ENCODE results near the gene IGFBP4. TPM values are rescaled to one million over a fixed set of nuclear protein-coding genes. Genes with fewer than 3 reads are reported as not detected.

The IGFBP4 gene
- total RNA-seq, 4 donors from 2014 or later: 675 to 1,301 (median 748) TPM

DNA sequence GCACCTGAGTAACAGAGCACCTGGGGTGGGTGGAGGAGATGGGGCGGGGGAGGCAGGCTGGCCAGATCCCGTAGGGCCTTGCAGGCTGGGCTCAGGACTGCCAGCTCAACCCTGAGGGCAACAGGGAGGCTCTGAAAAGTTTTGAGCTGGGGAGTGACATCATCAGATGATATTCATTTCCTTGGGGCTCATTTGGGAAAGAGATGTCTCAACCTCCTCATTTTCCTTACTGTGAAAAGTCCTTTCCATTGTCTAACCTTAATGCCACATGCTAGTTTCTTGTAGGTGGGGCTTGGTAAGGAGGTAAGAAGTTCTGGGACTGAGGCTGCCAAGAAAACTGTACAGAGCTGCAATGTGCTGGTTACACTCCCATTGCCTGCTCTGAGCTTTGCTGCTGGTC is 54.4 kb downstream of the IGFBP4 start:
- Histone ChIP-seq H3K4me3 (no peak overlapping the region), H3K27ac (peak overlapping the region in 1 of 4 donors; percentile 17), H3K4me1 (peaks cover 0 to 26% (median 4%) of the 10 kb centered on the region in 4 donors), H3K36me3 (no peaks in the 10 kb centered on the region), H3K27me3 (no peaks in the 10 kb centered on the region), H3K9me3 (no peaks in the 10 kb centered on the region)
- WGBS, 2 donors: 65 to 72% methylated on average over 2 of the region's 2 CpGs
- DNase-seq (ENCODE audit: low spot score in 2 of 2): no peak
- TF ChIP-seq, protein P1, sequence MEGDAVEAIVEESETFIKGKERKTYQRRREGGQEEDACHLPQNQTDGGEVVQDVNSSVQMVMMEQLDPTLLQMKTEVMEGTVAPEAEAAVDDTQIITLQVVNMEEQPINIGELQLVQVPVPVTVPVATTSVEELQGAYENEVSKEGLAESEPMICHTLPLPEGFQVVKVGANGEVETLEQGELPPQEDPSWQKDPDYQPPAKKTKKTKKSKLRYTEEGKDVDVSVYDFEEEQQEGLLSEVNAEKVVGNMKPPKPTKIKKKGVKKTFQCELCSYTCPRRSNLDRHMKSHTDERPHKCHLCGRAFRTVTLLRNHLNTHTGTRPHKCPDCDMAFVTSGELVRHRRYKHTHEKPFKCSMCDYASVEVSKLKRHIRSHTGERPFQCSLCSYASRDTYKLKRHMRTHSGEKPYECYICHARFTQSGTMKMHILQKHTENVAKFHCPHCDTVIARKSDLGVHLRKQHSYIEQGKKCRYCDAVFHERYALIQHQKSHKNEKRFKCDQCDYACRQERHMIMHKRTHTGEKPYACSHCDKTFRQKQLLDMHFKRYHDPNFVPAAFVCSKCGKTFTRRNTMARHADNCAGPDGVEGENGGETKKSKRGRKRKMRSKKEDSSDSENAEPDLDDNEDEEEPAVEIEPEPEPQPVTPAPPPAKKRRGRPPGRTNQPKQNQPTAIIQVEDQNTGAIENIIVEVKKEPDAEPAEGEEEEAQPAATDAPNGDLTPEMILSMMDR (IDR thresholded peaks at IDR 0.05): no peak
- no peak for TF ChIP-seq EP300 (IDR thresholded peaks at IDR 0.05)
- TF ChIP-seq POLR2A (IDR thresholded peaks at IDR 0.05): no peak

DNA sequence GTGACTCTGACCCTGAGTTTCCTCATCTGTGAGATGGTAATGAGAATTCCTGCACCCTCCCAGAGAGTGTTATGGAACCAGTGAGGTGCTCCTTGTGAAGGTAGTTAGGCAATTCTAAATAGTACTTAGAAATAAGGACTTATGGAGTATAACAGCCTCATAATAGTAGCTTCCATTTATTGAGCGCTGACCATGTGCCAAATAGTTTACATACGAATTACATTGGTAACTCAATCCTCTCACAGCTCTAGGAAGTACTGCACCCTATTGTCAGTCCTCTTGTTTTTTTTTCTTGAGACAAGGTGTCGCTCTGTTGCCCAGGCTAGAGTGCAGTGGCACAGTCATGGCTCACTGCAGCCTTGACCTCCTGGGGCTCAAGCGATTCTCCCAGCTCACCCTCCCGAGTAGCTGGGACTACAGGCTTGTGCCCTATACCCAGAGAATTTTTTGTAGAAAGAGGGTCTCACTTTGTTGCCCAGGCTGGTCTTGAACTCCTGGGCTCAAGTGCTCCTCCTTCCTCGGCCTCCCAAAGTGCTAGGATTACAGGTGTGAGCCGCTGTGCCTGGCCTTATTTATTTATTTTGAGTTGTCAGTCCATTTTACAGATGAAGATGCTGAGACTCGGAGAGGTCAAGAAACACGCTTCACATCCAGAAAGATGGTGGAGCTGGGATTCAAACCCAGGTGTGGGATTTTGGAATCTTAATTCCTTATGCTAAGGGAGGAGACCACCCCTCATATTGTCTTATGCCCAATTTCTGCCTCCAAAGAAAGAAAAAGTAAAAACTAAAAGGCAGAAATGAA is 55.2 kb downstream of the IGFBP4 start:
- no peak overlapping the region for H3K4me3 ChIP-seq

DNA sequence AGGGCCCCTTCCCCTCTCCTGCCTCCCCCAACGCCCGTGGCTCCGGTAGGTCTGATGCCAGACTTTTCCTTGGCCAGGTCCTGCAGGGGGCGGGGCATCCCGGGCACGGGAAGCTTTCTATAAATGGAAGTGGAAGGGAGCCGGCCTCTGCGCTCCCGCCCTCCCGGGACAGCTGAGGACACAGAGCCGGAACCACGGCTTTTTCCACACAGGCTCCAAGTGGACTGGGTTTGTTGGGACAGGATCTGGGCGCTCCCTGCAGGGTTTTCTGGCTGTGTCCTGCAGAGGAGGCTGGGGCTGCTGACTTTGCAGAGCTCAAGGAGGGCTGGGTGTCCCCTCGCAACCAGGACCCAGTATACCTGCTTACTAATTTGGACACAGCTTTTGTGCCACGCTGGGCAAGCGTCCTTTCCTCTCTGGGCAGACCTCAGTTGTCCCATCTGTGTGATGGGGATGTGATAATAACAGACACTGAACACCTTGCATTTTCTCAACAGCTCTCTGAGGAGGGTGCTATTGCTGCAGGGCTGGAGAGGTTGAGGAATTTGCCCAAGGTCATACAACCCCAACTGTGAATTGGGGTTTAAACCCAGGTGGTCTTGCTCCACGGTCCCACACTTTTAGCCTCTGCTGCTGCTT is 56.4 kb downstream of the IGFBP4 start:
- H3K27me3 ChIP-seq: no peaks in the 10 kb centered on the region
- H3K4me1 ChIP-seq: peaks cover 0 to 26% (median 4%) of the 10 kb centered on the region in 4 donors
- H3K27ac ChIP-seq: peak overlapping the region in 2 of 4 donors; percentile 21 to 33
- TF ChIP-seq, protein P1 (IDR thresholded peaks at IDR 0.05): no peak
- TF ChIP-seq EP300 (IDR thresholded peaks at IDR 0.05): peak; percentile 27 to 46
- H3K9me3 ChIP-seq: peaks cover 0 to 4% (median 0%) of the 10 kb centered on the region in 4 donors
- DNase-seq (ENCODE audit: low spot score in 2 of 2): peak; percentile 72 to 76
- no peak overlapping the region for H3K4me3 ChIP-seq
- no peaks in the 10 kb centered on the region for H3K36me3 ChIP-seq
- WGBS, 2 donors: 17 to 22% methylated on average over 11 to 17 of the region's 17 CpGs

More for the DNA sequence above, 55.2 kb downstream of the IGFBP4 start:
- peaks cover 0 to 26% (median 4%) of the 10 kb centered on the region in 4 donors for H3K4me1 ChIP-seq
- H3K27me3 ChIP-seq: no peaks in the 10 kb centered on the region
- H3K36me3 ChIP-seq: no peaks in the 10 kb centered on the region
- 74 to 79% methylated on average over 9 of the region's 9 CpGs for WGBS, 2 donors
- H3K9me3 ChIP-seq: no peaks in the 10 kb centered on the region
- no peak for TF ChIP-seq POLR2A (IDR thresholded peaks at IDR 0.05)
- no peak for DNase-seq (ENCODE audit: low spot score in 2 of 2)
- peak overlapping the region in 1 of 4 donors; percentile 17 for H3K27ac ChIP-seq

DNA sequence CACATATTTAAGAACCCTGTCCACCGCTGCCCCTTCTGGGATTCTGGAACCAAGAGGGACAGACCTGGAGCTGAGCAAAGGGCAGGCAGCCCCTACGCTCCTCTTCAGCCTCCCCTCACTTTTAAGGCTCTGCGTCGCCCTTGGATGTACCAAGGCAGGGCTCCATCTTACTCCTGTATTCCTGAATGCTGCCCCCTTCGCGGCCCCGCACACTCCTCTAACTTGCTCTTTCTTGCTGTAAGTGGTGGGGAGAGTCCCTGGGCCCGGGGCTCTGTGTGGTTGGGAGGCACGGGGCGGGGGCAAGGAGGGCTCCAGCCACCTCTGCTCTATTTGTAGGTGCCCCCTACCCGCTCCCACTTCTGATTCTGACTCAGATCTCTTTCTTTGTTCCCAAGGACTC is 56.9 kb downstream of the IGFBP4 start:
- 87 to 92% methylated on average over 11 of the region's 11 CpGs for WGBS, 2 donors
- H3K36me3 ChIP-seq: no peaks in the 10 kb centered on the region
- H3K27ac ChIP-seq: peak overlapping the region in 1 of 4 donors; percentile 21
- H3K9me3 ChIP-seq: peaks cover 0 to 4% (median 0%) of the 10 kb centered on the region in 4 donors
- peaks cover 0 to 26% (median 4%) of the 10 kb centered on the region in 4 donors for H3K4me1 ChIP-seq
- DNase-seq (ENCODE audit: low spot score in 2 of 2): no peak
- no peak overlapping the region for H3K4me3 ChIP-seq
- TF ChIP-seq, protein P1 (IDR thresholded peaks at IDR 0.05): no peak
- TF ChIP-seq POLR2A (IDR thresholded peaks at IDR 0.05) (no peak), EP300 (IDR thresholded peaks at IDR 0.05) (no peak)
- no peaks in the 10 kb centered on the region for H3K27me3 ChIP-seq

DNA sequence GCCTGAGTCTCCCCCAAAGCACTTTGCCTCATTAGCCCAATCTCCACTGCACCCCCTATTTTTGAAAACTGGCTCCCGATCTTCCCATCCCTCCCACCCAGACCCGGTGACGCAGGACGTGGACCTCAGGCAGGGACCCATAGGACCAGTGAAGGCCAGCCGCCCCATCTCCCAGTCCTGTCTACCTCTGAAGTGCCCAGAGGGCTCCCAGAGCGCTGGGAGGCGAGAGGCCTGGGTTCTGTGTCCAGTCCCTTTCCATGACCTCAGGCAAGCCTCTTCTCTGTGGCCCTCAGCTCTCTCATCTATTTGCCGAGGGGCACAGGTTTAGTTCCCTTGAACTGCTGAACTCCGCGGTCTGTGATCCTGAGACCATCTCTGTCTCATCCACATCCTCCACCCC is 57.5 kb downstream of the IGFBP4 start:
- no peak for DNase-seq (ENCODE audit: low spot score in 2 of 2)
- Histone ChIP-seq H3K9me3 (peaks cover 0 to 4% (median 0%) of the 10 kb centered on the region in 4 donors), H3K27me3 (no peaks in the 10 kb centered on the region), H3K36me3 (no peaks in the 10 kb centered on the region), H3K27ac (no peak overlapping the region), H3K4me1 (peaks cover 0 to 26% (median 4%) of the 10 kb centered on the region in 4 donors), H3K4me3 (no peak overlapping the region)
- TF ChIP-seq POLR2A (IDR thresholded peaks at IDR 0.05): no peak
- no peak for TF ChIP-seq EP300 (IDR thresholded peaks at IDR 0.05)
- TF ChIP-seq, protein P1 (IDR thresholded peaks at IDR 0.05): no peak
- WGBS, 2 donors: 95 to 97% methylated on average over 10 of the region's 10 CpGs

All from tibial nerve (tissue), 4 donors.